VCaP (cell line): Measurements from ENCODE around the gene SERPINB1.
A peak's percentile ranks its signal among the peaks of the same experiment; 100 is the strongest.

Source experiments
- H3K27ac ChIP-seq: fragments of 450-650 bp; 2 replicates; pipeline ENCODE4 v1.5.1; 2017
- CTCF ChIP-seq: fragments of 450-650 bp; conservative IDR thresholded peaks from 2 replicates; pipeline ENCODE4 v1.5.1; 2017; ENCODE audit warnings: mild to moderate bottlenecking, moderate library complexity

The SERPINB1 gene

GRCh38 chr6:2839982-2840748, 1.5 kb downstream of the SERPINB1 start:
- peak overlapping the region; percentile 27 for H3K27ac ChIP-seq
- TF ChIP-seq CTCF = no peak

GRCh38 chr6:2839195-2839981, 2.3 kb downstream of the SERPINB1 start:
- no peak for TF ChIP-seq CTCF
- peak overlapping the region; percentile 27 for H3K27ac ChIP-seq

GRCh38 chr6:2838251-2838650, 3.4 kb downstream of the SERPINB1 start:
- peak overlapping the region; percentile 27 for H3K27ac ChIP-seq

GRCh38 chr6:2834262-2834661, 7.4 kb downstream of the SERPINB1 start:
- no peak for TF ChIP-seq CTCF
- no peak overlapping the region for H3K27ac ChIP-seq

More at GRCh38 chr6:2838251-2838650, 3.4 kb downstream of the SERPINB1 start:
- TF ChIP-seq CTCF = no peak

- H3K27ac ChIP-seq = no peak overlapping the region
Measured at GRCh38 chr6:2831392-2831791, 10.3 kb downstream of the SERPINB1 start.

GRCh38 chr6:2830183-2830582, 11.5 kb downstream of the SERPINB1 start:
- TF ChIP-seq CTCF = no peak
- no peak overlapping the region for H3K27ac ChIP-seq

More at GRCh38 chr6:2831392-2831791, 10.3 kb downstream of the SERPINB1 start:
- TF ChIP-seq CTCF = no peak

GRCh38 chr6:2829253-2829652, 12.4 kb downstream of the SERPINB1 start:
- no peak for TF ChIP-seq CTCF
- H3K27ac ChIP-seq = no peak overlapping the region
